HepG2 (cell line): ENCODE data around the gene AGBL1. TPM values are rescaled to one million over a fixed set of nuclear protein-coding genes. Genes with fewer than 3 reads are reported as not detected.

Source experiments
- ATAC-seq: fragments of 200-7000 bp; cut with Tn5 transposase; 3 replicates; pipeline ENCODE4 v1.9.1; 2020; ENCODE audit warnings: mild to moderate bottlenecking, moderate library complexity
- Bru-seq: library from RNA; stranded (reverse); fragments of 400-500 nt; gene quantifications from one replicate; lab custom pipeline; 2021; lab: Mats Ljungman, UMichigan
- BruChase-seq, 2 experiments: library from RNA; stranded (reverse); fragments of 400-500 nt; gene quantifications; one replicate each; lab custom pipeline; 2021; lab: Mats Ljungman, UMichigan
- BruUV-seq: library from RNA; stranded (reverse); fragments of 400-500 nt; replicated peaks from 2 replicates; lab custom pipeline; 2021; lab: Mats Ljungman, UMichigan
- CTCF ChIA-PET: fragments of 300-600 bp; formaldehyde crosslinking; extraction: SDS; loops from one replicate; lab custom pipeline; 2021; ENCODE audit warnings: low total read pairs, inconsistent platforms, low intra/inter-chr PET ratio; lab: Yijun Ruan, JAX
- POLR2A ChIA-PET: fragments of 350-600 bp; sonication (Branson Sonifier 250); formaldehyde crosslinking; loops from one replicate; lab custom pipeline; 2020; ENCODE audit warnings: antibody characterized with exemption, inconsistent platforms; lab: Yijun Ruan, JAX
- DNase-seq: peaks from one replicate; pipeline ENCODE4 v3.0.0-alpha.2; 2015; ENCODE audit warnings: low spot score
- FAIRE-seq: peaks from 3 replicates; lab custom pipeline; 2011; peaks lifted over from hg19 to GRCh38; lab: Jason Lieb, UNC
- H2AFZ ChIP-seq: one replicate; pipeline ENCODE4 v1.6.1; 2011; ENCODE audit warnings: low read length, inconsistent platforms
- H3K27ac ChIP-seq: fragments of 300-600 bp; 3 replicates; pipeline ENCODE4 v1.8.0; 2011; ENCODE audit warnings: mixed run types, mild to moderate bottlenecking, mixed read lengths, low read length, inconsistent platforms; ENCODE audit not compliant: insufficient read depth; ENCODE audit errors: extremely low read length
- H3K27me3 ChIP-seq, 2 experiments: fragments of 200-600 bp in 1 of 2; 2 replicates in 1 of 2; 3 replicates in 1 of 2; pipeline versions ENCODE4 v1.6.0 to v1.8.0; 2011; ENCODE audit warnings: low read length in 2 of 2, mild to moderate bottlenecking in 2 of 2, moderate library complexity in 2 of 2, inconsistent platforms in 1 of 2; ENCODE audit not compliant: insufficient read depth in 2 of 2, control insufficient read depth in 1 of 2
- H3K36me3 ChIP-seq, 2 experiments: fragments of 200-600 bp in 1 of 2; replicated peaks in 1 of 2; 2 replicates in 1 of 2; 3 replicates in 1 of 2; pipeline versions ENCODE4 v1.5.1 to v1.8.0; 2011; ENCODE audit warnings: low read length in 2 of 2, inconsistent platforms in 1 of 2; ENCODE audit not compliant: insufficient read depth in 2 of 2, control insufficient read depth in 1 of 2
- H3K4me1 ChIP-seq: 2 replicates; pipeline ENCODE4 v1.5.1; 2012; ENCODE audit warnings: low read length, inconsistent platforms; ENCODE audit not compliant: insufficient read depth
- H3K4me2 ChIP-seq: 2 replicates; pipeline ENCODE4 v1.6.0; 2011; ENCODE audit warnings: low read depth, low read length, inconsistent platforms
- H3K4me3 ChIP-seq, 3 experiments: fragments of 200-600 bp in 1 of 3; sonication (generic), shearing (Covaris generic) in 1 of 3; replicated peaks in 1 of 3; 2 replicates each; pipeline ENCODE4 v1.5.1; 2011 to 2016; ENCODE audit warnings: low read length in 3 of 3, inconsistent platforms in 2 of 3, low read depth in 2 of 3, mild to moderate bottlenecking in 2 of 3, control low read depth in 1 of 3, mixed read lengths in 1 of 3; ENCODE audit not compliant: insufficient read depth in 1 of 3
- H3K79me2 ChIP-seq: one replicate; pipeline ENCODE4 v1.6.1; 2011; ENCODE audit warnings: low read length, inconsistent platforms; ENCODE audit not compliant: insufficient read depth
- H3K9ac ChIP-seq: 2 replicates; pipeline ENCODE4 v1.6.0; 2011; ENCODE audit warnings: mild to moderate bottlenecking, low read depth, low read length, inconsistent platforms; ENCODE audit not compliant: insufficient read depth
- H3K9me3 ChIP-seq: 2 replicates; pipeline ENCODE4 v1.5.1; 2012; ENCODE audit warnings: mild to moderate bottlenecking, low read length
- H4K20me1 ChIP-seq: 2 replicates; pipeline ENCODE4 v1.6.0; 2011; ENCODE audit warnings: inconsistent platforms, mild to moderate bottlenecking, low read length, moderate library complexity; ENCODE audit not compliant: insufficient read depth
- BCL6 ChIP-seq: IDR thresholded peaks from 2 replicates; pipeline ENCODE4 v1.6.1; 2016; ENCODE audit warnings: missing genetic modification reagents, missing compliant biosample characterization
- CCAR2 ChIP-seq: fragments of 200-400 bp; formaldehyde crosslinking; optimal IDR thresholded peaks from 2 replicates; pipeline ENCODE3; 2018; ENCODE audit warnings: low read depth, mild to moderate bottlenecking, low read length, moderate library complexity
- ETV5 ChIP-seq: IDR thresholded peaks from 2 replicates; pipeline ENCODE4 v1.6.1; 2018; ENCODE audit warnings: missing biosample characterization, missing genetic modification reagents, inconsistent platforms, borderline replicate concordance
- FOXC1 ChIP-seq: sonication (generic); formaldehyde crosslinking; IDR thresholded peaks from 2 replicates; pipeline ENCODE4 v1.8.0; 2022; ENCODE audit warnings: mild to moderate bottlenecking, missing genetic modification reagents, borderline replicate concordance
- ISL2 ChIP-seq: sonication (generic); formaldehyde crosslinking; IDR thresholded peaks from 2 replicates; pipeline ENCODE4 v1.5.0; 2020; ENCODE audit warnings: missing genetic modification reagents
- MAFF ChIP-seq: IDR thresholded peaks from 2 replicates; pipeline ENCODE4 v1.6.1; 2011; ENCODE audit warnings: low read depth, low read length, improper control_type of control experiment
- NBN ChIP-seq: fragments of 450-650 bp; conservative IDR thresholded peaks from 2 replicates; pipeline ENCODE4 v1.6.1; 2017
- NFE2L2 ChIP-seq: fragments of 150-350 bp; IDR thresholded peaks from 2 replicates; pipeline ENCODE4 v1.6.1; 2014; ENCODE audit warnings: low read length
- NKX3-1 ChIP-seq: sonication (generic); formaldehyde crosslinking; IDR thresholded peaks from 2 replicates; pipeline ENCODE4 v1.5.0; 2020; ENCODE audit warnings: missing genetic modification reagents
- RFX3 ChIP-seq: IDR thresholded peaks from 2 replicates; pipeline ENCODE4 v1.6.1; 2016; ENCODE audit warnings: missing biosample characterization, missing genetic modification reagents
- ZNF672 ChIP-seq: sonication (generic); formaldehyde crosslinking; IDR thresholded peaks from 2 replicates; pipeline ENCODE4 v1.8.1; 2022; ENCODE audit warnings: missing genetic modification reagents
- ZNF776 ChIP-seq: sonication (generic); formaldehyde crosslinking; IDR thresholded peaks from 2 replicates; pipeline ENCODE4 v1.4.0; 2020; ENCODE audit warnings: mild to moderate bottlenecking, missing genetic modification reagents
- WGBS: methylation state at CpG from one replicate; pipeline ENCODE4 v1.1.6; 2017; ENCODE audit warnings: low lambda C conversion rate; 5-methylcytosine and 5-hydroxymethylcytosine counted together
- in situ Hi-C: cut with HindIII; loops from 2 replicates; pipeline ENCODE4 v1.10.0; 2017; ENCODE audit warnings: low pct_unique_long_range_greater_than_20kb; ENCODE audit not compliant: extremely low pct_ligation_motif_present
- intact Hi-C: fragments of 100-400 bp; cut with micrococcal nuclease; formaldehyde crosslinking; loops from one replicate; pipeline ENCODE4 v1.10.0; 2022; ENCODE audit not compliant: unreplicated experiment
- long read RNA-seq, 2 experiments: library from RNA in 1 of 2; library from polyadenylated mRNA in 1 of 2; stranded (forward) in 1 of 2; unstranded in 1 of 2; transcript quantifications; one replicate each; pipeline ENCODE4 v2.0.0, GENCODE V29; 2019 to 2022
- polyA minus RNA-seq, 3 experiments: library from RNA; depleted of rRNA, polyadenylated mRNA; stranded (reverse); fragments of >200 nt; gene quantifications; 2 replicates each; pipeline ENCODE4 v1.2.3, GENCODE V29; 2011; ENCODE audit warnings: low replicate concordance in 1 of 3
- polyA plus RNA-seq, 8 experiments: library from polyadenylated mRNA; depleted of rRNA in 3 of 8; stranded (reverse) in 7 of 8; unstranded in 1 of 8; fragments of >200 nt; fragmentation: Illumina TruSeq in 4 of 8; extraction: Trizol in 4 of 8; gene quantifications; 2 replicates each; pipeline versions ENCODE4 v1.2.1 to v1.2.3, GENCODE V29; 2011 to 2016; ENCODE audit warnings: low read depth in 4 of 8, missing spikeins in 1 of 8, mixed read lengths in 1 of 8; ENCODE audit not compliant: insufficient read depth in 1 of 8
- total RNA-seq, 5 experiments: library from RNA; depleted of rRNA; stranded (reverse); fragments of >200 nt; fragmentation: Illumina TruSeq; extraction: Trizol; gene quantifications; 2 replicates each; pipeline ENCODE4 v1.2.3, GENCODE V29; 2016; ENCODE audit warnings: low read depth in 1 of 5
- TF ChIP-seq, protein P1 (sequence below): sonication (generic); formaldehyde crosslinking; IDR thresholded peaks from 2 replicates; pipeline ENCODE4 v1.4.0; 2020; ENCODE audit warnings: mild to moderate bottlenecking, missing genetic modification reagents
- TF ChIP-seq, protein P2 (sequence below): sonication (generic); formaldehyde crosslinking; IDR thresholded peaks from 2 replicates; pipeline ENCODE4 v1.5.0; 2020; ENCODE audit warnings: mild to moderate bottlenecking, missing genetic modification reagents
- TF ChIP-seq, protein P3 (sequence below): sonication (generic); formaldehyde crosslinking; IDR thresholded peaks from 2 replicates; pipeline ENCODE4 v1.8.1; 2023; ENCODE audit warnings: mild to moderate bottlenecking, missing genetic modification reagents
- TF ChIP-seq, protein P4 (sequence below): sonication (generic); formaldehyde crosslinking; IDR thresholded peaks from 2 replicates; pipeline ENCODE4 v1.4.0; 2020; ENCODE audit warnings: missing genetic modification reagents, borderline replicate concordance

Gene AGBL1
- total RNA-seq (2016; rRNA removed; fragmentation: Illumina TruSeq; extraction: Trizol) (not detected in 2 replicates), polyA plus RNA-seq (2011; rRNA removed) (0.01 TPM in 1 of 2 replicates, not detected in the other), polyA minus RNA-seq (2011; rRNA and poly(A)+ RNA removed; ENCODE audit: low replicate concordance) (not detected in 2 replicates), Bru-seq, nascent RNA (percentile 1 among the genes with signal in this experiment), BruChase-seq, experiment 1, labeled RNA remaining after a 6-hour chase (percentile 1 among the genes with signal in this experiment), BruChase-seq, experiment 2, labeled RNA remaining after a 2-hour chase (percentile 0 among the genes with signal in this experiment)
- total RNA-seq (2016; cell fraction: cytosol; rRNA removed; fragmentation: Illumina TruSeq; extraction: Trizol; ENCODE audit: low read depth): not detected in 2 replicates
- total RNA-seq (2016; cell fraction: insoluble cytoplasmic fraction; rRNA removed; fragmentation: Illumina TruSeq; extraction: Trizol): not detected in 2 replicates
- total RNA-seq (2016; cell fraction: membrane; rRNA removed; fragmentation: Illumina TruSeq; extraction: Trizol): not detected in 2 replicates
- total RNA-seq (2016; cell fraction: nucleus; rRNA removed; fragmentation: Illumina TruSeq; extraction: Trizol): not detected in 2 replicates
- not detected in 2 replicates for polyA plus RNA-seq (2011; cell fraction: cytosol; rRNA removed)
- not detected in 2 replicates for polyA plus RNA-seq (2011; cell fraction: nucleus; rRNA removed)
- not detected in 2 replicates for polyA plus RNA-seq (2012)
- polyA plus RNA-seq (2016; cell fraction: cytosol; fragmentation: Illumina TruSeq; extraction: Trizol; ENCODE audit: low read depth): not detected in 2 replicates
- polyA plus RNA-seq (2016; cell fraction: insoluble cytoplasmic fraction; fragmentation: Illumina TruSeq; extraction: Trizol; ENCODE audit: low read depth): not detected in 2 replicates
- not detected in 2 replicates for polyA plus RNA-seq (2016; cell fraction: membrane; fragmentation: Illumina TruSeq; extraction: Trizol; ENCODE audit: low read depth)
- not detected in 2 replicates for polyA plus RNA-seq (2016; cell fraction: nucleus; fragmentation: Illumina TruSeq; extraction: Trizol; ENCODE audit: insufficient read depth, low read depth)
- polyA minus RNA-seq (2011; cell fraction: cytosol; rRNA and poly(A)+ RNA removed): not detected in 2 replicates
- not detected in 2 replicates for polyA minus RNA-seq (2011; cell fraction: nucleus; rRNA and poly(A)+ RNA removed)
- long read RNA-seq, experiment 1: 0 reads
- long read RNA-seq, experiment 2: 0 reads

DNA sequence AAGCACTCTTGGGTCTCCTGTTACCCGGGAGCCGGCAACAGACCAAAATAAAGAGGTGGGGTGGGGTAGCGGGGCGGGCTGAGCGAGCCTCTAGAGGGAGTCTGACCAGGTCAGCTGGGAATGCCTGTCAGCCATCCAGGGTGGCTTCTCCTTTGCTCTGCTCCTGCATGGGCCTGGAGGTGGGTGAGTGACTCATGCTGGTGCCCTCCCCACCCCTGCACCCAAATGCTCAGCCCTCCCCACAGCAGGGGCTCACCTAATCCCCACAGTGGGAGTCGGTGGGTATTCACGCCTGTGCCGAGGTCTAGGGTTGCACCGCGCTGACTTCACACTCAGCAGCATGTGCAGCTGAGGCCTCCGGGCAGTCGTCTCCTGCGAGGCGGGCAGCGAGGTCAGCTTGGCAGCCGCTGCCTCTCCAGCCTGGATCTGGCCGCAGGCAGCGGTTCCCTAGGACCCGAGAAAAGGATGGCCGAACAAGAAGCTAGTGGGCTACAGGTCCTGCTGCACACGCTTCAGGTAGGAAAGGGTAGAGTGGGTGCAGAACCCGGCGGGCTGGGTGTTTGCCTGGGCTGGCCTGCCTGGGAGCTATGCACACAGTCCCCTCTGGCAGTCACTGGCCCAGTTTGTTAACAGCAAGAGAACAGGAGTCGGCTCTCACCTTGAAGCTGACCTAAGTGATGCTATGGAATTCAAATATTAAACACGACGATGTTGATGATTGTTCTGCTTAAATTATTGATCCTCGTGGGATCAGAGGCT is at the start of gene AGBL1:
TSS of gene AGBL1 (plus strand) at position 364 of the 759 bp plus-strand sequence.
- H3K27ac ChIP-seq: no peak within 1 kb of the TSS
- no peaks in the 10 kb centered on the region for H3K79me2 ChIP-seq
- no peaks in the 10 kb centered on the region for H3K4me1 ChIP-seq
- CTCF ChIA-PET: no interaction called here
- no peaks in the 10 kb centered on the region for H3K36me3 ChIP-seq
- FAIRE-seq (no peak), ATAC-seq (peak; percentile 46; the same call in 2 of the 3 replicates), DNase-seq (no peak)
- 54% methylated on average over 15 of the region's 27 CpGs for WGBS
- H3K9ac ChIP-seq: no peak within 1 kb of the TSS
- in situ Hi-C loops: no loop called here
- no peak within 1 kb of the TSS for H3K4me2 ChIP-seq
- H2AFZ ChIP-seq: no peak within 1 kb of the TSS
- BruUV-seq: no TSS peak
- intact Hi-C loops: no loop called here
- no peaks in the 10 kb centered on the region; a peak in 1 of 5 replicates for H3K27me3 ChIP-seq
- no peaks in the 10 kb centered on the region for H3K9me3 ChIP-seq
- POLR2A ChIA-PET: no interaction called here
- H4K20me1 ChIP-seq: no peaks in the 10 kb centered on the region
- no peak within 1 kb of the TSS for H3K4me3 ChIP-seq
- no peak for TF ChIP-seq ZNF672 (CRISPR knock-in tag)
- TF ChIP-seq, protein P1, sequence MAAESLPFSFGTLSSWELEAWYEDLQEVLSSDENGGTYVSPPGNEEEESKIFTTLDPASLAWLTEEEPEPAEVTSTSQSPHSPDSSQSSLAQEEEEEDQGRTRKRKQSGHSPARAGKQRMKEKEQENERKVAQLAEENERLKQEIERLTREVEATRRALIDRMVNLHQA: no peak
- TF ChIP-seq RFX3 (CRISPR knock-in tag): no peak
- TF ChIP-seq NFE2L2: no peak
- no peak for TF ChIP-seq FOXC1 (CRISPR knock-in tag)
- TF ChIP-seq BCL6 (CRISPR knock-in tag): no peak
- TF ChIP-seq MAFF: no peak
- TF ChIP-seq ETV5 (CRISPR knock-in tag): no peak
- TF ChIP-seq, protein P2, sequence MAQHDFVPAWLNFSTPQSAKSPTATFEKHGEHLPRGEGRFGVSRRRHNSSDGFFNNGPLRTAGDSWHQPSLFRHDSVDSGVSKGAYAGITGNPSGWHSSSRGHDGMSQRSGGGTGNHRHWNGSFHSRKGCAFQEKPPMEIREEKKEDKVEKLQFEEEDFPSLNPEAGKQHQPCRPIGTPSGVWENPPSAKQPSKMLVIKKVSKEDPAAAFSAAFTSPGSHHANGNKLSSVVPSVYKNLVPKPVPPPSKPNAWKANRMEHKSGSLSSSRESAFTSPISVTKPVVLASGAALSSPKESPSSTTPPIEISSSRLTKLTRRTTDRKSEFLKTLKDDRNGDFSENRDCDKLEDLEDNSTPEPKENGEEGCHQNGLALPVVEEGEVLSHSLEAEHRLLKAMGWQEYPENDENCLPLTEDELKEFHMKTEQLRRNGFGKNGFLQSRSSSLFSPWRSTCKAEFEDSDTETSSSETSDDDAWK (CRISPR knock-in tag): no peak
- TF ChIP-seq, protein P3, sequence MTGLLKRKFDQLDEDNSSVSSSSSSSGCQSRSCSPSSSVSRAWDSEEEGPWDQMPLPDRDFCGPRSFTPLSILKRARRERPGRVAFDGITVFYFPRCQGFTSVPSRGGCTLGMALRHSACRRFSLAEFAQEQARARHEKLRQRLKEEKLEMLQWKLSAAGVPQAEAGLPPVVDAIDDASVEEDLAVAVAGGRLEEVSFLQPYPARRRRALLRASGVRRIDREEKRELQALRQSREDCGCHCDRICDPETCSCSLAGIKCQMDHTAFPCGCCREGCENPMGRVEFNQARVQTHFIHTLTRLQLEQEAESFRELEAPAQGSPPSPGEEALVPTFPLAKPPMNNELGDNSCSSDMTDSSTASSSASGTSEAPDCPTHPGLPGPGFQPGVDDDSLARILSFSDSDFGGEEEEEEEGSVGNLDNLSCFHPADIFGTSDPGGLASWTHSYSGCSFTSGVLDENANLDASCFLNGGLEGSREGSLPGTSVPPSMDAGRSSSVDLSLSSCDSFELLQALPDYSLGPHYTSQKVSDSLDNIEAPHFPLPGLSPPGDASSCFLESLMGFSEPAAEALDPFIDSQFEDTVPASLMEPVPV (CRISPR knock-in tag): no peak
- no peak for TF ChIP-seq ZNF776 (CRISPR knock-in tag)
- TF ChIP-seq CCAR2: no peak
- TF ChIP-seq, protein P4, sequence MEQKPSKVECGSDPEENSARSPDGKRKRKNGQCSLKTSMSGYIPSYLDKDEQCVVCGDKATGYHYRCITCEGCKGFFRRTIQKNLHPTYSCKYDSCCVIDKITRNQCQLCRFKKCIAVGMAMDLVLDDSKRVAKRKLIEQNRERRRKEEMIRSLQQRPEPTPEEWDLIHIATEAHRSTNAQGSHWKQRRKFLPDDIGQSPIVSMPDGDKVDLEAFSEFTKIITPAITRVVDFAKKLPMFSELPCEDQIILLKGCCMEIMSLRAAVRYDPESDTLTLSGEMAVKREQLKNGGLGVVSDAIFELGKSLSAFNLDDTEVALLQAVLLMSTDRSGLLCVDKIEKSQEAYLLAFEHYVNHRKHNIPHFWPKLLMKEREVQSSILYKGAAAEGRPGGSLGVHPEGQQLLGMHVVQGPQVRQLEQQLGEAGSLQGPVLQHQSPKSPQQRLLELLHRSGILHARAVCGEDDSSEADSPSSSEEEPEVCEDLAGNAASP: no peak
- TF ChIP-seq NKX3-1 (CRISPR knock-in tag): no peak
- no peak for TF ChIP-seq ISL2 (CRISPR knock-in tag)
- no peak for TF ChIP-seq NBN
